RWPE1 (cell line): ENCODE results near the gene SATB1.

Experiments
- CTCF ChIA-PET: fragments of 350-600 bp; sonication (Branson Sonifier 250); formaldehyde crosslinking; extraction: SDS; loops from one replicate; lab custom pipeline; 2021; lab: Yijun Ruan, JAX
- POLR2A ChIA-PET: fragments of 400-600 bp; formaldehyde crosslinking; extraction: SDS; loops from one replicate; lab custom pipeline; 2020; ENCODE audit warnings: antibody characterized with exemption; ENCODE audit not compliant: low non-redundant PET; lab: Yijun Ruan, JAX
- DNase-seq: peaks from one replicate; pipeline ENCODE4 v3.0.0; 2012; ENCODE audit warnings: low spot score
- H3K27ac ChIP-seq: fragments of 450-650 bp; 2 replicates; pipeline ENCODE4 v1.5.1; 2017
- CTCF ChIP-seq: fragments of 450-650 bp; conservative IDR thresholded peaks from 2 replicates; pipeline ENCODE4 v1.5.1; 2017; ENCODE audit warnings: low read depth, mild to moderate bottlenecking

SATB1 gene

GRCh38 chr3:18405141-18405540, 20.0 kb downstream of the SATB1 start:
- CTCF ChIA-PET, result no interaction called here
- POLR2A ChIA-PET, result no interaction called here
- TF ChIP-seq CTCF, result no peak

GRCh38 chr3:18403061-18403460, 22.1 kb downstream of the SATB1 start:
- no peak overlapping the region for H3K27ac ChIP-seq

More at GRCh38 chr3:18405141-18405540, 20.0 kb downstream of the SATB1 start:
- H3K27ac ChIP-seq, result no peak overlapping the region
- no peak for DNase-seq

GRCh38 chr3:18402239-18402799, 22.8 kb downstream of the SATB1 start:
- ChIA-PET POLR2A (no interaction called here), CTCF (no interaction called here)
- TF ChIP-seq CTCF, result no peak
- no peak overlapping the region for H3K27ac ChIP-seq
- no peak for DNase-seq

More at GRCh38 chr3:18403061-18403460, 22.1 kb downstream of the SATB1 start:
- ChIA-PET CTCF (no interaction called here), POLR2A (no interaction called here)
- no peak for DNase-seq
- no peak for TF ChIP-seq CTCF

DNA sequence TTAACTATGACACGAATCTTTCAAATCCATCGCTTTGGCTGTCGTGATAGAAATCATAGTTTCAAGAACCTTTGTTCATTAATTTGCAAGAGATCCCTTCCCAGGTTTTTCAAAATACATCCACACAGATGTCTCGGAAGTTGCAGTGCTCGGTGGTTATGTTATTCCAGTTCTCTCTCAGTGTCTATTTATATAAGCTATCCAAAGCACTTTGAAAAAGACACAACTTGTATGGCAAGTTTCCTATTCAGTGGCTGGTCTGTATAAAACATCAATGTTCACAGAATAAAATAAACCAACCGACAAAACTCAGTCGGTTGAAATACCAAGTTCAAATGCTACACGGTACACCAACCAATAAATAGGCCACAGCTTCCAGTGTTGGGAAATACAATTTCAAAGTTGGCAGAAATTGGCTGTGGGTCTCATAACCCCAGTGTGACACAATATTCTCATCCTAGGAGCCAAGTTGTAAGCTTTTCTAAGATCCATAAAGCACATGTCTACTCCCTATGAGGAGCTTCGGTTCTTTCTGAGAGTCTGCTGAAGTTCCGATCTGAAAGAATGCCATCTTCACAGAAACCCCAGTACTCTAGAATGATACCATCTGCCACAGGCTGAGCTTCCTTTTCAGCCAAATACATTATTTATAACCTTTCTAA, 23.7 kb downstream of the SATB1 start:
- DNase-seq, result no peak
- ChIA-PET CTCF (no interaction called here), POLR2A (no interaction called here)
- TF ChIP-seq CTCF, result no peak
- no peak overlapping the region for H3K27ac ChIP-seq

DNA sequence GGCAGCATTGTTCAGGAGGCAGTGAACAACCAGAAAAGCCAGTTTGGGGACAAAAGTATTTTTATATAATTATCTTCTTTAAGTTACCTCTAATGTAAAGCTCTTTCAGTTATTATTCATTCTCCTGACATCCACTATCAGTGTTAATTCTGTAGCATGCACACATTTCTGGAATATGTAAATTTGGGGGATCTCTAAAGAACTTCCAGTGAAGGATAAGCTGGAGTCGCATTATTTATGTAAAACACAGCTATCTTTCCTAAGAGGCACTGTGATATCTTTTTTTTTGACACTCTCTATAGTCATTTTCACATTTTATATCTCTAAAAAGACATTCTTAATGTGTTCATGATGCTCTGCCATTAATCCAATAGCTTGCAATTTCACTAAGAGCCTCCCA, 26.7 kb downstream of the SATB1 start:
- TF ChIP-seq CTCF, result no peak
- DNase-seq, result no peak
- H3K27ac ChIP-seq, result no peak overlapping the region
- ChIA-PET CTCF (interaction anchor here (0.9 kb wide), 1 partner anchor 9 kb away, joined by 4 read pairs; no protein-coding TSS in a partner anchor), POLR2A (no interaction called here)

DNA sequence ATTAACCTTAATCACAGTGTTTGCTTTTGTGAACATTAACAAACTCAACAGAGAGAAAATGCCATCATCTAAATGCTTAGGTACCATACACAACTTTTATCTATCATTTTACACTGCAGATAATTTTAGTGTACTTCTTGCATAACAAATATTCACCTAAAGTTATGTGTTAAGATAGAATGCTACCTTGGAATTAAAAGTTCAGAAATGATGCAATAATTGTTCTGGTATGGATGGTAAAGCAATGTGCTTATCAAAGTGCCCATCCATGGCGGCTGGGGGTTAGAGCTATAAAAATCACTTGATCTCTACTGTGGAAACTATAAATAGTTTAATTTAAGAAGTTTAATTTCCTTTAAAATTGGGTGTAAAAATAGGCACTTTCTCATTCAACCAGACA, 28.7 kb downstream of the SATB1 start:
- no peak for DNase-seq
- TF ChIP-seq CTCF, result no peak
- ChIA-PET POLR2A (no interaction called here), CTCF (no interaction called here)
- no peak overlapping the region for H3K27ac ChIP-seq
